HCT116 (cell line): ENCODE data around the gene FNBP1L.

ENCODE experiments used
- EGR1 ChIP-seq: IDR thresholded peaks from 2 replicates; pipeline ENCODE4 v1.6.1; 2012; ENCODE audit warnings: low read depth
- EZH2 ChIP-seq: fragments of 200-600 bp; sonication (generic); IDR thresholded peaks from 2 replicates; pipeline ENCODE4 v1.6.1; 2017; ENCODE audit warnings: antibody characterized with exemption, mixed run types
- JUND ChIP-seq: IDR thresholded peaks from 2 replicates; pipeline ENCODE4 v1.6.1; 2012
- POLR2A ChIP-seq: IDR thresholded peaks from 2 replicates; pipeline ENCODE4 v1.7.0; 2011; ENCODE audit warnings: borderline replicate concordance; ENCODE audit not compliant: insufficient read depth, insufficient read length; ENCODE audit errors: extremely low read depth
- SP1 ChIP-seq: IDR thresholded peaks from 2 replicates; pipeline ENCODE4 v1.6.1; 2012; ENCODE audit warnings: low read depth
- TCF7L2 ChIP-seq: IDR thresholded peaks from 2 replicates; pipeline ENCODE4 v1.7.0; 2011; ENCODE audit warnings: borderline replicate concordance, inconsistent platforms; ENCODE audit not compliant: insufficient read depth, insufficient read length; ENCODE audit errors: extremely low read depth
- ZFX ChIP-seq: fragments of 450-650 bp; IDR thresholded peaks from 2 replicates; pipeline ENCODE4 v1.6.1; 2017
- ZNF274 ChIP-seq: fragments of 200-500 bp; sonication (Bioruptor generic); IDR thresholded peaks from 2 replicates; pipeline ENCODE4 v1.6.1; 2014; ENCODE audit warnings: mild to moderate bottlenecking, low read depth, low read length, inconsistent platforms
- TF ChIP-seq, protein P1 (sequence below): IDR thresholded peaks from 2 replicates; pipeline ENCODE4 v1.6.1; 2012
- TF ChIP-seq, protein P2 (sequence below), 3 experiments: fragments of 200-600 bp in 1 of 3; sonication (generic) in 1 of 3; IDR thresholded peaks in 2 of 3; conservative IDR thresholded peaks in 1 of 3; 2 replicates each; pipeline ENCODE4 v1.5.1; 2012 to 2017; ENCODE audit warnings: low read depth in 2 of 3, low read length in 2 of 3, antibody characterized with exemption in 1 of 3, borderline replicate concordance in 1 of 3, control low read depth in 1 of 3, mild to moderate bottlenecking in 1 of 3, mixed read lengths in 1 of 3, mixed run types in 1 of 3, moderate library complexity in 1 of 3; ENCODE audit not compliant: insufficient read depth in 1 of 3
- TF ChIP-seq, protein P3 (sequence below): IDR thresholded peaks from 2 replicates; pipeline ENCODE4 v1.6.1; 2012; ENCODE audit warnings: low read depth

DNA sequence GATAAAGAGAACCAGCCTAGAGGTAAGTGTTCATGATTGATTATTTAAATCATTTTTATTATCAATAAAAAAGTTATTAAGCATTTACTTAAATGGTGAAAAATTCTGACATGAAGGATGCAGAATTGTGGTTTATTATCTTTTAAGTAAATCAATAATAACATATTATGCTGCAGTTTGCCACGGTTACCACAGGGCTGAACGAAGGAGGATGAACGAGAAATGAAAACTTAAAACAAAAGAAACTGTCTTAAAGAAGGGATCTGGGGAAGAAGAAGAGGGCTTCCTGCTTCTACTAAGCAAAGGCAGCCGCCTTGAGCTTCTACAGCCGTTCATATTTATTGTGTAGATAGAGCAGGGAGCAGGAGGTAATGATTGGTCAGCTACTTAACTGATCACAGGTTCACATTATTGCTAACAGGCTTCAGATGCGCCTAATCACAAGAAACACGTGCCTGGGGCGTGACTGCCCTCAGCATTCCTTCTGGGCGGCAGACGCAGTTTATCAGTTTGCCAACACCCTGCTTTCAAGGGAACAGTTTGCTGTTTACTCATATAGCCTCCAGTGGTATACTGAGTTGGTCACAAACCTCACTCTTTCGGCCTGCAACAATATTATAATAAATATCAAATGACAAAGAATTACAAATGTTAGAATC lies 5.8 kb upstream of the FNBP1L start:
- TF ChIP-seq POLR2A (no peak), EGR1 (no peak), ZFX (no peak), SP1 (peak; percentile 16; the same call in 1 of the 2 replicates), TCF7L2 (no peak), EZH2 (no peak), ZNF274 (no peak), JUND (0 out of 2 replicates have a peak, but pooled peaks have one; percentile 24)
- TF ChIP-seq, protein P1, sequence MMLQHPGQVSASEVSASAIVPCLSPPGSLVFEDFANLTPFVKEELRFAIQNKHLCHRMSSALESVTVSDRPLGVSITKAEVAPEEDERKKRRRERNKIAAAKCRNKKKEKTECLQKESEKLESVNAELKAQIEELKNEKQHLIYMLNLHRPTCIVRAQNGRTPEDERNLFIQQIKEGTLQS, result no peak
- TF ChIP-seq, protein P2, sequence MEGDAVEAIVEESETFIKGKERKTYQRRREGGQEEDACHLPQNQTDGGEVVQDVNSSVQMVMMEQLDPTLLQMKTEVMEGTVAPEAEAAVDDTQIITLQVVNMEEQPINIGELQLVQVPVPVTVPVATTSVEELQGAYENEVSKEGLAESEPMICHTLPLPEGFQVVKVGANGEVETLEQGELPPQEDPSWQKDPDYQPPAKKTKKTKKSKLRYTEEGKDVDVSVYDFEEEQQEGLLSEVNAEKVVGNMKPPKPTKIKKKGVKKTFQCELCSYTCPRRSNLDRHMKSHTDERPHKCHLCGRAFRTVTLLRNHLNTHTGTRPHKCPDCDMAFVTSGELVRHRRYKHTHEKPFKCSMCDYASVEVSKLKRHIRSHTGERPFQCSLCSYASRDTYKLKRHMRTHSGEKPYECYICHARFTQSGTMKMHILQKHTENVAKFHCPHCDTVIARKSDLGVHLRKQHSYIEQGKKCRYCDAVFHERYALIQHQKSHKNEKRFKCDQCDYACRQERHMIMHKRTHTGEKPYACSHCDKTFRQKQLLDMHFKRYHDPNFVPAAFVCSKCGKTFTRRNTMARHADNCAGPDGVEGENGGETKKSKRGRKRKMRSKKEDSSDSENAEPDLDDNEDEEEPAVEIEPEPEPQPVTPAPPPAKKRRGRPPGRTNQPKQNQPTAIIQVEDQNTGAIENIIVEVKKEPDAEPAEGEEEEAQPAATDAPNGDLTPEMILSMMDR (IDR thresholded peaks at IDR 0.05 in 2 of 3, conservative IDR thresholded peaks at IDR 0.05 in 1 of 3; ENCODE audit: borderline replicate concordance in 1 of 3, insufficient read depth in 1 of 3, low read depth in 2 of 3, low read length in 2 of 3), result no peak
- TF ChIP-seq, protein P3, sequence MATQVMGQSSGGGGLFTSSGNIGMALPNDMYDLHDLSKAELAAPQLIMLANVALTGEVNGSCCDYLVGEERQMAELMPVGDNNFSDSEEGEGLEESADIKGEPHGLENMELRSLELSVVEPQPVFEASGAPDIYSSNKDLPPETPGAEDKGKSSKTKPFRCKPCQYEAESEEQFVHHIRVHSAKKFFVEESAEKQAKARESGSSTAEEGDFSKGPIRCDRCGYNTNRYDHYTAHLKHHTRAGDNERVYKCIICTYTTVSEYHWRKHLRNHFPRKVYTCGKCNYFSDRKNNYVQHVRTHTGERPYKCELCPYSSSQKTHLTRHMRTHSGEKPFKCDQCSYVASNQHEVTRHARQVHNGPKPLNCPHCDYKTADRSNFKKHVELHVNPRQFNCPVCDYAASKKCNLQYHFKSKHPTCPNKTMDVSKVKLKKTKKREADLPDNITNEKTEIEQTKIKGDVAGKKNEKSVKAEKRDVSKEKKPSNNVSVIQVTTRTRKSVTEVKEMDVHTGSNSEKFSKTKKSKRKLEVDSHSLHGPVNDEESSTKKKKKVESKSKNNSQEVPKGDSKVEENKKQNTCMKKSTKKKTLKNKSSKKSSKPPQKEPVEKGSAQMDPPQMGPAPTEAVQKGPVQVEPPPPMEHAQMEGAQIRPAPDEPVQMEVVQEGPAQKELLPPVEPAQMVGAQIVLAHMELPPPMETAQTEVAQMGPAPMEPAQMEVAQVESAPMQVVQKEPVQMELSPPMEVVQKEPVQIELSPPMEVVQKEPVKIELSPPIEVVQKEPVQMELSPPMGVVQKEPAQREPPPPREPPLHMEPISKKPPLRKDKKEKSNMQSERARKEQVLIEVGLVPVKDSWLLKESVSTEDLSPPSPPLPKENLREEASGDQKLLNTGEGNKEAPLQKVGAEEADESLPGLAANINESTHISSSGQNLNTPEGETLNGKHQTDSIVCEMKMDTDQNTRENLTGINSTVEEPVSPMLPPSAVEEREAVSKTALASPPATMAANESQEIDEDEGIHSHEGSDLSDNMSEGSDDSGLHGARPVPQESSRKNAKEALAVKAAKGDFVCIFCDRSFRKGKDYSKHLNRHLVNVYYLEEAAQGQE, result no peak
